Inferior parietal cortex (tissue), 1 donor: Measurements from ENCODE around the gene WDR45.
A peak's percentile ranks its signal among the peaks of the same experiment; 100 is the strongest.

Experiments
- DNase-seq: peaks from one replicate; pipeline ENCODE4 v3.0.0-alpha.2; 2016; ENCODE audit errors: extremely low spot score

Gene WDR45

DNA sequence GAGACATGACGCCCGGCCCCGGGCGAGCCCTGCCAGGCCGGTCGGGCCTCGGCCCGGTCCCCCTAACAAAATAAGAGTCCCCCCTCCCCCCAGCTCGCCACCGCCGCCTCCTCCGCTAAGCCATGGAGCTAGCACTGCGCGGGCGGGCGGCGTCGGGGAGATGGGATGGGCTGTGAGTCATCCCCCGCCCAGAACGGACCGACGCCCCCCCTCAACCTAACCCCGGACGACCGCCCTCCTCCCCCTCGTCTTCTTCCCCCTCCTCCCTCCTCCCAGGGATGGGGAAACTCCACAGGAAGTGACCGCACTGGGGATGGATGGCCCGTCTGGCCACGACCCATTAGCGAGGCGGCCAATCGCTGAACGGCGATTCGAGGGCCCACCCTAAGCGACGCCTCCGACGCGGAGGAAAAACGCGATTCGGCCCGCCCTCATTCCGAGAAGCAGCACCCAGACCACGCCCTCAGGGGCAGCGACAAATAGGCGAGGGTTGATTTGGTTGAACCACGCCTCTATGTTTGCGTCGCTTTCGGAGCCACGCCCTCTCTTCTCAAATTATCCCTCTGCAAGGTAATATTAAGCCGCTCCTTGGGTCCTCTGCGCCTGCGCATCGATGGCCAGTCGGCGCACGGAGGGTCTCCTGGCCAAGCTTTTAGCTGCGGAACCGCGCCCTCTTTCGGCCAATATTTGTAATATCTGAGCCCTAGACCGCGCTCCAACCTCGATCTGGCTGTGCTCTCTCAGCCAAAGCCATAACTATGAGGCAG, 36.3 kb downstream of the WDR45 start, which contains the start of gene TFE3:
TFE3 (minus strand) TSS at position 138 of the 767 bp plus-strand sequence; CDS start at position 7, 131 bp downstream.
- peak; percentile 95 for DNase-seq

DNA sequence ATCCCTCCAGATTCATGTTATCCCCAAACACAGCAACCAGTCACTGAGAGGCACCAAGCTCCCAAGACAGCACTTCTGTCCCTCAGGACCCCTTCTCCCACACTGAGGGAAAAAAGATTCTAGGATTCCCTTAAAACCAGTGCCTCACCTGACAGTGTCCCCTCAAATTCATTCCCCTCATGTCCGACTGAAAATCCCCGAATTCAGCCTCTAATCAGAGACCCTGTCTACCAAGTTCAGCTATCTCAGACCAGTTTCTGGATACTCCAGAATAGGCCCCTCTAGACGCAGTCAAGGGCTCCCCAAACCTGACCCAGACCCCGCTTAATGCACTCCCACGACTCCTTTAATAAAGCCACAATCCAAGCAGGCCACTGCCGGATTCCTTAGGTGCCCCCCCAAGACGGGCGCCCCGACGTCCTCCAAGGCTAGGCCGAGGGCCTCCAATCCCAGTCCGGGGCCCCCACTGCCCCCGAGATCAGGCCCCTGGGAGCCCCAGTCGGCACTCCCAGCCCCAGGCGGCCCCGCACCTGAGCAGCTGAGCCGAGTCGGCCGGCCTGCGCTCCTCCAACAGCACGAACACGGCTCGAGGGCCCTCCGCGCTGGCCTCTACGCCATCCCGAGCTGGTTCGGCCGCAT, 37.0 kb downstream of the WDR45 start:
- DNase-seq = no peak

DNA sequence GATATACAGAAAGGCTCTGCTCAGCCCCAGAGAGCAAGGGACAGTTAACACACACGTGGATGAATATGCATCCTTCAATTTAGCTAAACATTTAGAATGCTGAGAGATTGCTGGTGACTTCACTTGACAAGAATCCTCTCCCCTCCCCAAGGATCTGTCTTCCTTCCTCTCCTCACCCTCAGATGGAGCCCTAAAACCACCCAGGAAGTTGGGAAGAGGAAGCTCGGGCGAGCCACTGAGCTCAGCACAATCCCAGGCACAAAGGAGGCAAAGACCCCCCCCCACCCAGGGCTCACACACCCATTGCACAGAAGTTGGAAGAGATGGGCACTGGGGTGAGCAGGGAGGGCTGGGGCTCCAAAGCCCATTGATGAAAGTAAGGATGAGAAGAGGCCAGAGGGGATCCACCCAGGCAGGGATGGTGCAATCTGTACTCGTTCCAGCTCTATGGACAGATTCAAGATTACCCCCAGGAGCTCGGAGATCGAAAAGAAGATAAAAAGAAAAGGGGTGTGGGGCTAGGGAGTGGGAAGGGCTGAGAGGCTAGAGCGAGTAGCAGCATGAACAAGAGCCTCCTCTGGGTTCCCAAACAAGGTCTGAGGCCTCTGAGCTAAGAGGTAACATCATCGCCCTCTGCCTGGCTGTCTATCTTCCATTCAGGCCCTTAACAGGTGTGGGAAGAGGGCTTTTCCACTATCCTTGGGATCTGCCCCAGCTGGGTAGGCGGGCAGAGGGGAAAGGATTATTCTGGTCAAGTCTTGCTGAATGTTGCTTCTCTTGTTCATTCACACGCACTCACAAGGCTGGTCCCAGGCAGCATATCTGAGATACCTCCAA, 37.7 kb downstream of the WDR45 start:
- DNase-seq = peak; percentile 4

DNA sequence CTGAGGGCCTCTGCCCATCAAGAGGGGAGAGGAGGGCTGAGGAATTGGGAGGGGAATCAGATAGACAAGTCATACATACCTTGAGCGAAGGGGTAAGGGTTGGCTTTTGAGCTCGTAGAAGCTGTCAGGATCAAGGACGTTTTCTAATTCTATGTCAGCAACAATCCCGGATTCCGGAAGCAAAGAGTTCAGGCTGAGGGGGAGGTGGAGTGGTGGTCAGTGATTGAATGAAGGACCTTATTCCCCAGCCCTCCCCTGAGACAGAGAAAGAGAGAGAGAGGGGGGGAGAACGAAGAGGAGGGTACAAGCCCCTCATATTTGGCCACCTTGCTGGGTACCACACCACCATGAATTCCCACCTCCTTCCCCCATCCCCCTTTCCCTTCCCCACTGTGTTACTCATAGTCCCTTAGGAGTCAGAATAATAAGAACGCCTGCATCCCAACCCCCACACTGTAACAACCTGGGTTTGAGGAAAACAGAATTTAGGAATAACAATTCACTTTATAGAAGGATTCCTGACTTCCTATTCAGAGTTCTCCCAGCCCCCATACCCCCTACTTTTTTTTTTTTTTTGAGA, 39.2 kb downstream of the WDR45 start:
- DNase-seq = no peak

DNA sequence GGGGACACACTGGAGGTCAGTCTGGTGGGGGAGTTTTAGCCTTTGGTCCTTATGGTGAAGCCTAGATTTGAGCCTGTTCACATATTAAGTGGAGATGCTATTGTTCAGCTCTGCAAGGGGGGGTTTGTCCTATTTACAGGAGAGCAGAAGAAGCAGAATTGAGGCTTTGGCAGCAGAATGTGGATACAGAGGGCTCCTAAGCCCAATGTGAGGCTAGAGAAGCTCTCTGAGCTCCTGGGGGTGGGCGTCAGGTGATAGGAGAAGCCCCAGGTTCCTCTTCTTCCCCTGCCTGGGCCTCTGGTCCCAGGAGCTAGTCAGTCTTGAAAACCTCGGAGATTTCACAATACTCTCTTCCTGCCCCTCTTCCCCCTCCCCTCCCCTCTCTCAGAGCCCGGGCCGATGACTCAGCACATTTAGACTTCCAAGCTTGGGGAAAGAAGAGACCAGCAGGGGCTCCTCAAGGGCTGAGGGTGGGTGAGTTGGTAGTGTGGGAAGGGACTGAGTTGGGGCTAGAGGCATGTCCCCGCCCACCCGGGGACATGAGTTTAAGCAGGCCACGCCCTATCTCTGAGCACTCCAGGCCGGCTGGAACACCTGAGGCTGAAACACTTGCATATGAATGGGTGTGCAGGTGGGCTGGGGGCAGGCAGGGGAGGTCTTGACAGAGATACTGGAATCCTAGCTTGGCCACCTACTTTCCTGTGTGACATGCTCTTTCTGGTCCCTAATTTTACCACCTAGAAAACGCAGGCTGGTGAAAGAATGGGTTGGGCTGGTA, 39.9 kb downstream of the WDR45 start:
- DNase-seq = peak; percentile 42

DNA sequence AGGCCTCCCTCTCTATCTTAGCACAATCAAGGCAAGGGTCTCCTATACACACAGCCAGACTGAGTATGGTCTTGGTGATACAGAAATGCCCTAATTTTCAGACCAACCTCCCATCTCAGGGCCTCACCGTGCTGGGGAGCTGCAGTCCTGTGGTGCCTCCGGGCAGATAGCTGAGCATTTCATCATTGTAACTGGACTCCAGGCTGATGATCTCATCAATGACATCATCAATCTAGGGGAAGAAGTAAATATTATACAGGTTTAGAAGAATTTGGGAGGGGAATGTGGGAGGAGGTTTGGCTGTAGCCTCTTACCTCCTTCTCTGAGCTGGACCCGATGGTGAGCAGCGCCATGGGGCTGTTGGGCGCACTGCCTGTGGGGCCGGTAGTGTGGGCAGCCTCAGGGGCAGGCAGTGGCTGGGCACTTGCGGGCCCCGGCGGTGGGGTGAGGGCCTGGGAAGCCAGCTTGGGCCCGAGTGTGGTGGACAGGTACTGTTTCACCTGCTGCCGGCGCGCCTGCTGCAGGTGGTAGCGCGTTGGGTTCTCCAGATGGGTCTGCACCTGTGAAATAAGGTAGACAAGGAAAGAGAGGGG, 41.7 kb downstream of the WDR45 start:
- DNase-seq = no peak

DNA sequence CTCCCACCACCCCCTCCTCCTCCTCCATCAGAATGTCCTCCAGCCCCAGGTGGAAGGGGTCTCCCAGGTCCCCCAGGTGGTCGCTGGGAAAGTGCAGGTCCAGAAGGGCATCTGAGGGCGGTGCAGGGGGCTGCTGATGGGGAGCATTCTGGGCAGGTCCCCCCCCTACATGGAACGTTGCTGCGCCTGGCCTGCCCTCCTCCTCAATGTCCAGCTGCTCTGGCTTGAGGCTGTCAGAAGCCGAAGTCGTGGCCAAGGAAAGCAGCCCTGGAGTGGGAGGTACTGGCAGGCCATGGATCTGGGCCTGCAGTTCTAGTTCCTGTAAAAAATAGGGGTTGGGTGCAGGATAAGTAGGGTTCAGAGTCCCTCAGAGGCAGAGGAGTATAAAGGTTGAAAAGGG, 49.4 kb downstream of the WDR45 start:
- no peak for DNase-seq

DNA sequence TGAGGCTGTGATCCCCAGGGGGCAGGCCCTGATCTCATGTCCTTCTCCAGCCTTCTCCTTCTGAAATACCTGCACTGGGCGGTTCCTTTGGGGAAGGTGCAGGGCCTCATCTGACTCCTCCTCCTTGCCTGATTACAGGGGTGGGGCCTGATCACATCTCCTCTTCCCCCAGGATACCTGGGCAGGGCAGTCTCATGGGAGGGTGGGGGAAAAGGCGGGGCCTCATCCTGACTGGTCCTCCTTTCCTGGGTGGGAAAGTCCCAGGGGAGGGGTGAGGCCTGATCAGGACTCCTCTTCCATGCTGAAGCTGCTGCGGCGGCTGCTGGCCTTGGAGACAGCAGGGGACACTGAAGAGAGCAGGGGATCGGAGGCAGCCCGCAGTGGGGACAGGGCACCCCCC, 49.8 kb downstream of the WDR45 start:
- DNase-seq = no peak
